HL-60 (cell line): ENCODE measurements around the gene PTPN3.

Source experiments
- DNase-seq, 2 experiments: peaks; one replicate each; pipeline ENCODE4 v3.0.0-alpha.2; 2010 to 2020; ENCODE audit warnings: low read depth in 1 of 2, low spot score in 1 of 2
- H3K27ac ChIP-seq: fragments of 250-450 bp; sonication (Bioruptor Pico); replicated peaks from 2 replicates; pipeline ENCODE4 v1.5.1; 2020; ENCODE audit warnings: mild to moderate bottlenecking, moderate library complexity
- H3K27me3 ChIP-seq: fragments of 250-450 bp; sonication (Bioruptor Pico); 2 replicates; pipeline ENCODE4 v1.5.1; 2021; ENCODE audit warnings: mild to moderate bottlenecking, moderate library complexity; ENCODE audit not compliant: insufficient read depth, poor library complexity, severe bottlenecking
- H3K4me3 ChIP-seq: replicated peaks from 2 replicates; pipeline ENCODE4 v1.5.1; 2011; ENCODE audit warnings: mild to moderate bottlenecking, control low read depth, low read length; ENCODE audit not compliant: insufficient read depth
- CTCF ChIP-seq: IDR thresholded peaks from one replicate; pipeline ENCODE4 v1.5.1; 2011; ENCODE audit warnings: low read length, control low read depth, inconsistent platforms; ENCODE audit not compliant: insufficient read depth
- GABPA ChIP-seq: IDR thresholded peaks from 2 replicates; pipeline ENCODE4 v1.6.1; 2012; ENCODE audit warnings: low read depth
- POLR2AphosphoS5 ChIP-seq: IDR thresholded peaks from 2 replicates; pipeline ENCODE4 v1.6.1; 2012; ENCODE audit warnings: low read depth
- SPI1 ChIP-seq: IDR thresholded peaks from 2 replicates; pipeline ENCODE4 v1.6.1; 2012; ENCODE audit warnings: low read depth, mild to moderate bottlenecking, borderline replicate concordance
- TF ChIP-seq, protein P1 (sequence below): IDR thresholded peaks from 2 replicates; pipeline ENCODE4 v1.6.1; 2012; ENCODE audit warnings: low read depth; ENCODE audit not compliant: insufficient replicate concordance

Gene PTPN3

DNA sequence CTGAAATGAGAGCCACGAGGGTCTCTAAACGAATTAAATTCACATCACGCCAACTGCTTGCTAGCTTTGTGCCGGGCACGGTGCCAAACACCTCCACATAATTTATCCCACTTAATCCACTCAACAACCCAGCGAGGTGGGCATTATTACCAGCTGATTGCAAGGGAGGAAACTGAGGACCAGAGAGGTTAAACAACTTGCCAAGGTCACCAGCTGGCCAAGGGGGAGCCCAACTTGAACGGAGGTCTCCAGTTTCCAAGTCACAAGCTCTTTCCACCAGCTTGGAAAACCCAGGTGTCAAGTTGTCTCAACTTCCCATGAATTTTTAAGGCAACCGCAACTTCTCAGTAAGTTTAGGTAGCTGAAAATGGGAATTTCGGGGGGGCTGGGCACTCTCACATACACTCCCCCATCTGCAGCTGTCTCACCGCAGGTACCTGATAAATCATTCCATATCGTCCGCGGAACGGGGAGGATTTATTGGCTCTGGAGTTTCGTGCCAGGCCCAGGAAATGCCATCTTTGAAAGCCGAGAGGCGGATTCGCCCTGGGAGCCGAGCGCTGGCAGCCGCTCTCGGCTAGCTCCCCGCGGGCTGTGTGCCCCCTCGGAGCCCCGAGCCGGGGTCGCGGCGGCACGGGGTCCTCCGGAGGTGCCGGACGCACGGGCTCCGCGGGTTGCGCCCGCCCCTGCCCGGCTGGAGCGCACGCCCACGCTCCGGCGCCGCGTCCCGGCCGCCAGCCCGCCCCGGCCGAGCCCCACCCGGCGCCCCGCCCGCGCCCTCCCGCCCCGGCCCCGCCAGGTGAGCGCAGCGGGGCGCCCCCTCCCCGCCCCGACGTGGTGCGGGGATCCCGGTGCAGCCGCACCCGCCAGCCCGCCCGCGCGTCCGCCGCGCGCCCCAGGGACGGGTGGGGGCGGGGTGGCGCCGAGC lies 617 bp downstream of the PTPN3 start:
- TF ChIP-seq CTCF: no peak
- TF ChIP-seq SPI1: no peak
- TF ChIP-seq, protein P1, sequence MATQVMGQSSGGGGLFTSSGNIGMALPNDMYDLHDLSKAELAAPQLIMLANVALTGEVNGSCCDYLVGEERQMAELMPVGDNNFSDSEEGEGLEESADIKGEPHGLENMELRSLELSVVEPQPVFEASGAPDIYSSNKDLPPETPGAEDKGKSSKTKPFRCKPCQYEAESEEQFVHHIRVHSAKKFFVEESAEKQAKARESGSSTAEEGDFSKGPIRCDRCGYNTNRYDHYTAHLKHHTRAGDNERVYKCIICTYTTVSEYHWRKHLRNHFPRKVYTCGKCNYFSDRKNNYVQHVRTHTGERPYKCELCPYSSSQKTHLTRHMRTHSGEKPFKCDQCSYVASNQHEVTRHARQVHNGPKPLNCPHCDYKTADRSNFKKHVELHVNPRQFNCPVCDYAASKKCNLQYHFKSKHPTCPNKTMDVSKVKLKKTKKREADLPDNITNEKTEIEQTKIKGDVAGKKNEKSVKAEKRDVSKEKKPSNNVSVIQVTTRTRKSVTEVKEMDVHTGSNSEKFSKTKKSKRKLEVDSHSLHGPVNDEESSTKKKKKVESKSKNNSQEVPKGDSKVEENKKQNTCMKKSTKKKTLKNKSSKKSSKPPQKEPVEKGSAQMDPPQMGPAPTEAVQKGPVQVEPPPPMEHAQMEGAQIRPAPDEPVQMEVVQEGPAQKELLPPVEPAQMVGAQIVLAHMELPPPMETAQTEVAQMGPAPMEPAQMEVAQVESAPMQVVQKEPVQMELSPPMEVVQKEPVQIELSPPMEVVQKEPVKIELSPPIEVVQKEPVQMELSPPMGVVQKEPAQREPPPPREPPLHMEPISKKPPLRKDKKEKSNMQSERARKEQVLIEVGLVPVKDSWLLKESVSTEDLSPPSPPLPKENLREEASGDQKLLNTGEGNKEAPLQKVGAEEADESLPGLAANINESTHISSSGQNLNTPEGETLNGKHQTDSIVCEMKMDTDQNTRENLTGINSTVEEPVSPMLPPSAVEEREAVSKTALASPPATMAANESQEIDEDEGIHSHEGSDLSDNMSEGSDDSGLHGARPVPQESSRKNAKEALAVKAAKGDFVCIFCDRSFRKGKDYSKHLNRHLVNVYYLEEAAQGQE: no peak
- no peak for TF ChIP-seq POLR2AphosphoS5
- no peak for TF ChIP-seq GABPA
- no peak for DNase-seq
- Histone ChIP-seq H3K27ac (no peak overlapping the region), H3K27me3 (peaks cover 32% of the 10 kb centered on the region), H3K4me3 (no peak overlapping the region)

- Histone ChIP-seq H3K4me3 (no peak overlapping the region), H3K27ac (no peak overlapping the region), H3K27me3 (peaks cover 32% of the 10 kb centered on the region)
- DNase-seq: no peak
- TF ChIP-seq, protein P1: no peak
These were observed 1.3 kb downstream of the PTPN3 start for GRCh38 chr9:109496841-109497225.

DNA sequence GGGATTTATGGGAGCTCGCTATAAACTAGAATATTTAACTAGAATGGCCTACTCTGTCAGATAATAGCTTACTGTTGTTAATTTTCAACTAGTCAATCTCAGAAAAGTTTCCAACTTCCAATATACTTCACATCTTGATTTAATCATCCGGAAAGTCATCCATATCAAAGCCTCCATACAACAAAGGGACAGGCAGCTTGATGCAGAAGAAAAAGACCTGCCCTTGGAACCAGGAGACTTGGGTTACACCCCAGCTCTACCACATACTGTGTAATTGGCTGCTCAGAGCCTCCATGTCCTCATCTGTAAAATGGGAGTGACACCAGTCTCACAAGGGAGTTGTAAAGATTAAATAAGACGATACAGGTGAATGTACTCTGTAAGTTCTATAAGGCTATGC lies 1.9 kb downstream of the PTPN3 start:
- no peak overlapping the region for H3K27ac ChIP-seq
- peaks cover 29% of the 10 kb centered on the region for H3K27me3 ChIP-seq
- no peak for TF ChIP-seq GABPA
- TF ChIP-seq POLR2AphosphoS5: no peak
- no peak for TF ChIP-seq CTCF
- TF ChIP-seq SPI1: no peak
- TF ChIP-seq, protein P1: no peak
- no peak for DNase-seq
- no peak overlapping the region for H3K4me3 ChIP-seq
